GM23338 (cell line): ENCODE measurements around the gene KDM6A. TPM values are rescaled to one million over a fixed set of nuclear protein-coding genes. Genes with fewer than 3 reads are reported as not detected.

Experiments
- ATAC-seq: fragments of 200-7000 bp; cut with Tn5 transposase; 3 replicates; pipeline ENCODE4 v1.9.1; 2020
- DNase-seq: peaks from one replicate; pipeline ENCODE4 v3.0.0-alpha.2; 2015; ENCODE audit warnings: low spot score
- H2AFZ ChIP-seq: fragments of 200-600 bp; sonication (generic); 2 replicates; pipeline ENCODE4 v1.8.0; 2016; ENCODE audit warnings: antibody characterized with exemption, mild to moderate bottlenecking, moderate library complexity
- H3F3A ChIP-seq: fragments of 200-600 bp; sonication (generic); replicated peaks from 2 replicates; pipeline ENCODE4 v1.8.0; 2017; ENCODE audit warnings: antibody characterized with exemption, mixed run types, low read depth
- H3K27ac ChIP-seq: fragments of 200-600 bp; sonication (generic); 2 replicates; pipeline ENCODE4 v1.6.1; 2016; ENCODE audit warnings: low read depth
- H3K27me3 ChIP-seq: fragments of 200-600 bp; sonication (generic); 2 replicates; pipeline ENCODE4 v1.8.0; 2016; ENCODE audit warnings: mild to moderate bottlenecking, mixed run types, moderate library complexity; ENCODE audit not compliant: insufficient read depth
- H3K36me3 ChIP-seq: fragments of 200-600 bp; sonication (generic); 2 replicates; pipeline ENCODE4 v1.8.0; 2016; ENCODE audit warnings: mild to moderate bottlenecking; ENCODE audit not compliant: insufficient read depth
- H3K4me1 ChIP-seq: fragments of 200-600 bp; sonication (generic); 2 replicates; pipeline ENCODE4 v1.8.0; 2016; ENCODE audit warnings: mild to moderate bottlenecking, moderate library complexity; ENCODE audit not compliant: insufficient read depth
- H3K4me2 ChIP-seq: fragments of 200-600 bp; sonication (generic); 2 replicates; pipeline ENCODE4 v1.7.1; 2017; ENCODE audit warnings: mixed run types
- H3K4me3 ChIP-seq: fragments of 200-600 bp; sonication (generic); 2 replicates; pipeline ENCODE4 v1.6.1; 2016; ENCODE audit warnings: mixed run types
- H3K79me2 ChIP-seq: fragments of 200-600 bp; sonication (generic); replicated peaks from 2 replicates; pipeline ENCODE4 v1.8.0; 2017; ENCODE audit warnings: mild to moderate bottlenecking; ENCODE audit not compliant: insufficient read depth
- H3K9me2 ChIP-seq: fragments of 200-600 bp; sonication (generic); 2 replicates; pipeline ENCODE4 v1.8.0; 2017; ENCODE audit not compliant: insufficient read depth
- H4K20me1 ChIP-seq: fragments of 200-600 bp; sonication (generic); replicated peaks from 2 replicates; pipeline ENCODE4 v1.8.0; 2017; ENCODE audit warnings: mild to moderate bottlenecking; ENCODE audit not compliant: insufficient read depth
- H3K27ac Mint-ChIP-seq: 2 replicates; pipeline ENCODE4 v1.8.0; 2020; ENCODE audit warnings: inconsistent platforms, mild to moderate bottlenecking, moderate library complexity, mixed read lengths
- H3K27me3 Mint-ChIP-seq: 3 replicates; pipeline ENCODE4 v1.8.0; 2022; ENCODE audit warnings: low read depth, mild to moderate bottlenecking, moderate library complexity, mixed read lengths, inconsistent platforms; ENCODE audit not compliant: insufficient read depth, poor library complexity
- H3K36me3 Mint-ChIP-seq: 3 replicates; pipeline ENCODE4 v1.8.0; 2021; ENCODE audit warnings: low read depth, mild to moderate bottlenecking, inconsistent platforms, moderate library complexity, mixed read lengths
- H3K4me1 Mint-ChIP-seq: 3 replicates; pipeline ENCODE4 v1.8.0; 2020; ENCODE audit warnings: mild to moderate bottlenecking, inconsistent platforms, mixed read lengths
- H3K4me3 Mint-ChIP-seq: 3 replicates; pipeline ENCODE4 v1.8.0; 2021; ENCODE audit warnings: moderate library complexity, mild to moderate bottlenecking, inconsistent platforms, mixed read lengths
- H3K9me3 Mint-ChIP-seq: 3 replicates; pipeline ENCODE4 v1.8.0; 2020; ENCODE audit warnings: moderate library complexity, mild to moderate bottlenecking, inconsistent platforms, mixed read lengths
- CREB1 ChIP-seq: fragments of 250-450 bp; sonication (Bioruptor Pico); IDR thresholded peaks from 2 replicates; pipeline ENCODE4 v1.5.0; 2020; ENCODE audit warnings: low read depth, mild to moderate bottlenecking, moderate library complexity
- EZH2 ChIP-seq: fragments of 200-600 bp; sonication (generic); IDR thresholded peaks from one replicate; pipeline ENCODE4 v1.8.0; 2017; ENCODE audit warnings: antibody characterized with exemption, mild to moderate bottlenecking, low read depth; ENCODE audit not compliant: unreplicated experiment
- EZH2phosphoT487 ChIP-seq: fragments of 200-600 bp; sonication (generic); IDR thresholded peaks from one replicate; pipeline ENCODE4 v1.8.1; 2018; ENCODE audit warnings: antibody characterized with exemption; ENCODE audit not compliant: unreplicated experiment
- JUNB ChIP-seq: IDR thresholded peaks from one replicate; pipeline ENCODE4 v1.6.1; 2016; ENCODE audit warnings: antibody characterized with exemption; ENCODE audit not compliant: unreplicated experiment
- NANOG ChIP-seq: IDR thresholded peaks from 2 replicates; pipeline ENCODE4 v1.6.1; 2016; ENCODE audit warnings: antibody characterized with exemption, borderline replicate concordance
- POLR2AphosphoS5 ChIP-seq: IDR thresholded peaks from 2 replicates; pipeline ENCODE4 v1.6.1; 2016; ENCODE audit warnings: antibody characterized with exemption, low read depth
- STAT1 ChIP-seq: IDR thresholded peaks from one replicate; pipeline ENCODE4 v1.6.1; 2016; ENCODE audit warnings: antibody characterized with exemption; ENCODE audit not compliant: unreplicated experiment
- ZNF114 ChIP-seq: fragments of 250-450 bp; sonication (Bioruptor Pico); IDR thresholded peaks from 2 replicates; pipeline ENCODE4 v1.5.0; 2020; ENCODE audit warnings: mild to moderate bottlenecking, moderate library complexity
- ZNF331 ChIP-seq: fragments of 250-450 bp; sonication (Bioruptor Pico); IDR thresholded peaks from 2 replicates; pipeline ENCODE4 v1.5.0; 2020; ENCODE audit warnings: low read depth, mild to moderate bottlenecking, moderate library complexity
- polyA plus RNA-seq: library from polyadenylated mRNA; unstranded; fragments of >200 nt; fragmentation: Nextera tagmentation; extraction: Ambion mirVana; gene quantifications from 2 replicates; pipeline ENCODE4 v1.2.1, GENCODE V29; 2016
- total RNA-seq: library from RNA; depleted of rRNA; stranded (reverse); fragments of >200 nt; shearing (Covaris generic); gene quantifications from 2 replicates; pipeline ENCODE4 v1.2.3, GENCODE V29; 2014
- TF ChIP-seq, protein P1 (sequence below): IDR thresholded peaks from 2 replicates; pipeline ENCODE4 v1.6.1; 2016; ENCODE audit warnings: antibody characterized with exemption
- TF ChIP-seq, protein P2 (sequence below), 2 experiments: fragments of 200-600 bp in 1 of 2; sonication (generic) in 1 of 2; conservative IDR thresholded peaks; 2 replicates each; pipeline versions ENCODE4 v1.5.1 to v1.6.1; 2016 to 2017; ENCODE audit warnings: antibody characterized with exemption in 2 of 2, low read depth in 2 of 2, mild to moderate bottlenecking in 2 of 2, moderate library complexity in 1 of 2
- TF ChIP-seq, protein P3 (sequence below): IDR thresholded peaks from one replicate; pipeline ENCODE4 v1.6.1; 2018; ENCODE audit warnings: antibody characterized with exemption; ENCODE audit not compliant: unreplicated experiment
- TF ChIP-seq, protein P4 (sequence below): fragments of 250-450 bp; sonication (Bioruptor Pico); IDR thresholded peaks from 2 replicates; pipeline ENCODE4 v1.5.0; 2020; ENCODE audit warnings: mild to moderate bottlenecking, moderate library complexity

KDM6A gene
- total and polyA plus RNA-seq, 2 experiments from 2014 or later, result 22.8 to 102 TPM

DNA sequence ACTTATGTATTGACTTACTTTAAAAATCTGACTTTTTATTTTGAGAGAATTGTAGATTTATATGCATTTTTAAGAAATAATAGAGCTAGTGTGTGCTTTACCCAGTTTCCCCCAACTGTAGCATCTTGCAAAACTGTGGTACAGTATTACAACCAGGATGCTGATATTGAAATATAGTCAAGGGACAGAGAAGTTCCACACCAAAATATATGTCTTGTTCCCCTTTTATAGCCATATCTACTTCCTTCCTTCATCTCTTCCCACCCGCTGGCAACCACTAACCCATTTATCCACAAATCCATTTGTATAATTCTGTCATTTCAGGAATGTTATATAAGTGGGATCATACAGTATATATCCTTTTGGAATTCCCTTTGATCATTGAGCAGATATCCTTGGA lies 16.8 kb downstream of the KDM6A start:
- ATAC-seq, result no peak
- no peaks in the 10 kb centered on the region for H3K27me3 ChIP-seq
- TF ChIP-seq, protein P1, sequence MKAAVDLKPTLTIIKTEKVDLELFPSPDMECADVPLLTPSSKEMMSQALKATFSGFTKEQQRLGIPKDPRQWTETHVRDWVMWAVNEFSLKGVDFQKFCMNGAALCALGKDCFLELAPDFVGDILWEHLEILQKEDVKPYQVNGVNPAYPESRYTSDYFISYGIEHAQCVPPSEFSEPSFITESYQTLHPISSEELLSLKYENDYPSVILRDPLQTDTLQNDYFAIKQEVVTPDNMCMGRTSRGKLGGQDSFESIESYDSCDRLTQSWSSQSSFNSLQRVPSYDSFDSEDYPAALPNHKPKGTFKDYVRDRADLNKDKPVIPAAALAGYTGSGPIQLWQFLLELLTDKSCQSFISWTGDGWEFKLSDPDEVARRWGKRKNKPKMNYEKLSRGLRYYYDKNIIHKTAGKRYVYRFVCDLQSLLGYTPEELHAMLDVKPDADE, result no peak
- TF ChIP-seq STAT1 (no peak), NANOG (no peak), EZH2phosphoT487 (no peak), ZNF114 (CRISPR knock-in tag) (no peak), EZH2 (no peak), CREB1 (no peak), ZNF331 (CRISPR knock-in tag) (no peak), POLR2AphosphoS5 (no peak), JUNB (no peak)
- TF ChIP-seq, protein P2, sequence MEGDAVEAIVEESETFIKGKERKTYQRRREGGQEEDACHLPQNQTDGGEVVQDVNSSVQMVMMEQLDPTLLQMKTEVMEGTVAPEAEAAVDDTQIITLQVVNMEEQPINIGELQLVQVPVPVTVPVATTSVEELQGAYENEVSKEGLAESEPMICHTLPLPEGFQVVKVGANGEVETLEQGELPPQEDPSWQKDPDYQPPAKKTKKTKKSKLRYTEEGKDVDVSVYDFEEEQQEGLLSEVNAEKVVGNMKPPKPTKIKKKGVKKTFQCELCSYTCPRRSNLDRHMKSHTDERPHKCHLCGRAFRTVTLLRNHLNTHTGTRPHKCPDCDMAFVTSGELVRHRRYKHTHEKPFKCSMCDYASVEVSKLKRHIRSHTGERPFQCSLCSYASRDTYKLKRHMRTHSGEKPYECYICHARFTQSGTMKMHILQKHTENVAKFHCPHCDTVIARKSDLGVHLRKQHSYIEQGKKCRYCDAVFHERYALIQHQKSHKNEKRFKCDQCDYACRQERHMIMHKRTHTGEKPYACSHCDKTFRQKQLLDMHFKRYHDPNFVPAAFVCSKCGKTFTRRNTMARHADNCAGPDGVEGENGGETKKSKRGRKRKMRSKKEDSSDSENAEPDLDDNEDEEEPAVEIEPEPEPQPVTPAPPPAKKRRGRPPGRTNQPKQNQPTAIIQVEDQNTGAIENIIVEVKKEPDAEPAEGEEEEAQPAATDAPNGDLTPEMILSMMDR (conservative IDR thresholded peaks at IDR 0.05; ENCODE audit: low read depth in 2 of 2), result no peak
- TF ChIP-seq, protein P3, sequence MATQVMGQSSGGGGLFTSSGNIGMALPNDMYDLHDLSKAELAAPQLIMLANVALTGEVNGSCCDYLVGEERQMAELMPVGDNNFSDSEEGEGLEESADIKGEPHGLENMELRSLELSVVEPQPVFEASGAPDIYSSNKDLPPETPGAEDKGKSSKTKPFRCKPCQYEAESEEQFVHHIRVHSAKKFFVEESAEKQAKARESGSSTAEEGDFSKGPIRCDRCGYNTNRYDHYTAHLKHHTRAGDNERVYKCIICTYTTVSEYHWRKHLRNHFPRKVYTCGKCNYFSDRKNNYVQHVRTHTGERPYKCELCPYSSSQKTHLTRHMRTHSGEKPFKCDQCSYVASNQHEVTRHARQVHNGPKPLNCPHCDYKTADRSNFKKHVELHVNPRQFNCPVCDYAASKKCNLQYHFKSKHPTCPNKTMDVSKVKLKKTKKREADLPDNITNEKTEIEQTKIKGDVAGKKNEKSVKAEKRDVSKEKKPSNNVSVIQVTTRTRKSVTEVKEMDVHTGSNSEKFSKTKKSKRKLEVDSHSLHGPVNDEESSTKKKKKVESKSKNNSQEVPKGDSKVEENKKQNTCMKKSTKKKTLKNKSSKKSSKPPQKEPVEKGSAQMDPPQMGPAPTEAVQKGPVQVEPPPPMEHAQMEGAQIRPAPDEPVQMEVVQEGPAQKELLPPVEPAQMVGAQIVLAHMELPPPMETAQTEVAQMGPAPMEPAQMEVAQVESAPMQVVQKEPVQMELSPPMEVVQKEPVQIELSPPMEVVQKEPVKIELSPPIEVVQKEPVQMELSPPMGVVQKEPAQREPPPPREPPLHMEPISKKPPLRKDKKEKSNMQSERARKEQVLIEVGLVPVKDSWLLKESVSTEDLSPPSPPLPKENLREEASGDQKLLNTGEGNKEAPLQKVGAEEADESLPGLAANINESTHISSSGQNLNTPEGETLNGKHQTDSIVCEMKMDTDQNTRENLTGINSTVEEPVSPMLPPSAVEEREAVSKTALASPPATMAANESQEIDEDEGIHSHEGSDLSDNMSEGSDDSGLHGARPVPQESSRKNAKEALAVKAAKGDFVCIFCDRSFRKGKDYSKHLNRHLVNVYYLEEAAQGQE, result no peak
- TF ChIP-seq, protein P4, sequence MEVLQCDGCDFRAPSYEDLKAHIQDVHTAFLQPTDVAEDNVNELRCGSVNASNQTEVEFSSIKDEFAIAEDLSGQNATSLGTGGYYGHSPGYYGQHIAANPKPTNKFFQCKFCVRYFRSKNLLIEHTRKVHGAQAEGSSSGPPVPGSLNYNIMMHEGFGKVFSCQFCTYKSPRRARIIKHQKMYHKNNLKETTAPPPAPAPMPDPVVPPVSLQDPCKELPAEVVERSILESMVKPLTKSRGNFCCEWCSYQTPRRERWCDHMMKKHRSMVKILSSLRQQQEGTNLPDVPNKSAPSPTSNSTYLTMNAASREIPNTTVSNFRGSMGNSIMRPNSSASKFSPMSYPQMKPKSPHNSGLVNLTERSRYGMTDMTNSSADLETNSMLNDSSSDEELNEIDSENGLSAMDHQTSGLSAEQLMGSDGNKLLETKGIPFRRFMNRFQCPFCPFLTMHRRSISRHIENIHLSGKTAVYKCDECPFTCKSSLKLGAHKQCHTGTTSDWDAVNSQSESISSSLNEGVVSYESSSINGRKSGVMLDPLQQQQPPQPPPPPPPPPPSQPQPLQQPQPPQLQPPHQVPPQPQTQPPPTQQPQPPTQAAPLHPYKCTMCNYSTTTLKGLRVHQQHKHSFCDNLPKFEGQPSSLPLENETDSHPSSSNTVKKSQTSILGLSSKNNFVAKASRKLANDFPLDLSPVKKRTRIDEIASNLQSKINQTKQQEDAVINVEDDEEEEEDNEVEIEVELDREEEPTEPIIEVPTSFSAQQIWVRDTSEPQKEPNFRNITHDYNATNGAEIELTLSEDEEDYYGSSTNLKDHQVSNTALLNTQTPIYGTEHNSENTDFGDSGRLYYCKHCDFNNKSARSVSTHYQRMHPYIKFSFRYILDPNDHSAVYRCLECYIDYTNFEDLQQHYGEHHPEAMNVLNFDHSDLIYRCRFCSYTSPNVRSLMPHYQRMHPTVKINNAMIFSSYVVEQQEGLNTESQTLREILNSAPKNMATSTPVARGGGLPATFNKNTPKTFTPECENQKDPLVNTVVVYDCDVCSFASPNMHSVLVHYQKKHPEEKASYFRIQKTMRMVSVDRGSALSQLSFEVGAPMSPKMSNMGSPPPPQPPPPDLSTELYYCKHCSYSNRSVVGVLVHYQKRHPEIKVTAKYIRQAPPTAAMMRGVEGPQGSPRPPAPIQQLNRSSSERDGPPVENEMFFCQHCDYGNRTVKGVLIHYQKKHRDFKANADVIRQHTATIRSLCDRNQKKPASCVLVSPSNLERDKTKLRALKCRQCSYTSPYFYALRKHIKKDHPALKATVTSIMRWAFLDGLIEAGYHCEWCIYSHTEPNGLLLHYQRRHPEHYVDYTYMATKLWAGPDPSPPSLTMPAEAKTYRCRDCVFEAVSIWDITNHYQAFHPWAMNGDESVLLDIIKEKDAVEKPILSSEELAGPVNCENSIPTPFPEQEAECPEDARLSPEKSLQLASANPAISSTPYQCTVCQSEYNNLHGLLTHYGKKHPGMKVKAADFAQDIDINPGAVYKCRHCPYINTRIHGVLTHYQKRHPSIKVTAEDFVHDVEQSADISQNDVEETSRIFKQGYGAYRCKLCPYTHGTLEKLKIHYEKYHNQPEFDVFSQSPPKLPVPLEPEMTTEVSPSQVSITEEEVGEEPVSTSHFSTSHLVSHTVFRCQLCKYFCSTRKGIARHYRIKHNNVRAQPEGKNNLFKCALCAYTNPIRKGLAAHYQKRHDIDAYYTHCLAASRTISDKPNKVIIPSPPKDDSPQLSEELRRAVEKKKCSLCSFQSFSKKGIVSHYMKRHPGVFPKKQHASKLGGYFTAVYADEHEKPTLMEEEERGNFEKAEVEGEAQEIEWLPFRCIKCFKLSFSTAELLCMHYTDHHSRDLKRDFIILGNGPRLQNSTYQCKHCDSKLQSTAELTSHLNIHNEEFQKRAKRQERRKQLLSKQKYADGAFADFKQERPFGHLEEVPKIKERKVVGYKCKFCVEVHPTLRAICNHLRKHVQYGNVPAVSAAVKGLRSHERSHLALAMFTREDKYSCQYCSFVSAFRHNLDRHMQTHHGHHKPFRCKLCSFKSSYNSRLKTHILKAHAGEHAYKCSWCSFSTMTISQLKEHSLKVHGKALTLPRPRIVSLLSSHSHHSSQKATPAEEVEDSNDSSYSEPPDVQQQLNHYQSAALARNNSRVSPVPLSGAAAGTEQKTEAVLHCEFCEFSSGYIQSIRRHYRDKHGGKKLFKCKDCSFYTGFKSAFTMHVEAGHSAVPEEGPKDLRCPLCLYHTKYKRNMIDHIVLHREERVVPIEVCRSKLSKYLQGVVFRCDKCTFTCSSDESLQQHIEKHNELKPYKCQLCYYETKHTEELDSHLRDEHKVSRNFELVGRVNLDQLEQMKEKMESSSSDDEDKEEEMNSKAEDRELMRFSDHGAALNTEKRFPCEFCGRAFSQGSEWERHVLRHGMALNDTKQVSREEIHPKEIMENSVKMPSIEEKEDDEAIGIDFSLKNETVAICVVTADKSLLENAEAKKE (CRISPR knock-in tag), result no peak
- no peak overlapping the region for H2AFZ ChIP-seq
- Mint-ChIP-seq H3K4me3 (no peak overlapping the region), H3K27me3 (no peaks in the 10 kb centered on the region), H3K27ac (no peak overlapping the region), H3K4me1 (peaks cover 15% of the 10 kb centered on the region), H3K36me3 (no peaks in the 10 kb centered on the region), H3K9me3 (no peaks in the 10 kb centered on the region)
- no peaks in the 10 kb centered on the region for H3F3A ChIP-seq
- no peak overlapping the region for H3K4me3 ChIP-seq
- H3K27ac ChIP-seq, result no peak overlapping the region
- no peaks in the 10 kb centered on the region for H3K9me2 ChIP-seq
- peaks cover 100% of the 10 kb centered on the region for H3K79me2 ChIP-seq
- H4K20me1 ChIP-seq, result peaks cover 3% of the 10 kb centered on the region; the same call in 1 of the 2 replicates
- peaks cover 5% of the 10 kb centered on the region; the same call in 1 of the 2 replicates for H3K4me1 ChIP-seq
- DNase-seq, result no peak
- no peaks in the 10 kb centered on the region for H3K36me3 ChIP-seq
- no peak overlapping the region for H3K4me2 ChIP-seq
